Thyroid gland (tissue), 4 donors: Measurements from ENCODE around the gene PTPRR. TPM values are rescaled to one million over a fixed set of nuclear protein-coding genes. Genes with fewer than 3 reads are reported as not detected.

ENCODE experiments used
- DNase-seq, 2 donors: peaks; one replicate each; pipeline ENCODE4 v3.0.0-alpha.2; 2019
- H3K27ac ChIP-seq, 3 donors: fragments of 200-600 bp; sonication (generic); 1 replicate in 2 of 3; 2 replicates in 1 of 3; pipeline ENCODE4 v1.5.1; 2016 to 2019; ENCODE audit warnings: mild to moderate bottlenecking in 1 of 3, moderate library complexity in 1 of 3
- H3K27me3 ChIP-seq: fragments of 200-600 bp; sonication (generic); one replicate; pipeline ENCODE4 v1.5.1; 2019
- H3K36me3 ChIP-seq, 2 donors: fragments of 200-600 bp; sonication (generic); one replicate each; pipeline ENCODE4 v1.5.1; 2016 to 2019
- H3K4me1 ChIP-seq, 2 donors: fragments of 200-600 bp; sonication (generic); one replicate each; pipeline ENCODE4 v1.5.1; 2017 to 2019
- H3K4me3 ChIP-seq, 3 donors: fragments of 200-600 bp; sonication (generic); replicated peaks in 1 of 3; 1 replicate in 2 of 3; 2 replicates in 1 of 3; pipeline ENCODE4 v1.5.1; 2016; ENCODE audit warnings: mild to moderate bottlenecking in 1 of 3
- H3K9me3 ChIP-seq: fragments of 200-600 bp; sonication (generic); one replicate; pipeline ENCODE4 v1.5.1; 2017
- POLR2A ChIP-seq, 2 donors: fragments of 450-650 bp; IDR thresholded peaks; one replicate each; pipeline ENCODE4 v1.6.1; 2017; ENCODE audit warnings: antibody characterized with exemption in 2 of 2, mild to moderate bottlenecking in 2 of 2, moderate library complexity in 1 of 2
- WGBS, 2 donors: methylation state at CpG; one replicate each; pipeline ENCODE4 v1.1.5; 2017; 5-methylcytosine and 5-hydroxymethylcytosine counted together
- intact Hi-C: fragments of 100-400 bp; cut with DNase I; formaldehyde crosslinking; loops from one replicate; pipeline ENCODE4 v1.15.1; 2023
- total RNA-seq, 4 donors: library from RNA; depleted of rRNA; stranded (reverse); fragments of >200 nt; gene quantifications; one replicate each; pipeline ENCODE4 v1.2.3, GENCODE V29; 2016
- TF ChIP-seq, protein P1 (sequence below), 6 experiments: fragments of 200-600 bp in 3 of 6; fragments of 450-650 bp in 3 of 6; sonication (generic) in 3 of 6; IDR thresholded peaks; one replicate each; pipeline ENCODE4 v1.5.1; 2016 to 2019; ENCODE audit warnings: antibody characterized with exemption in 6 of 6, mild to moderate bottlenecking in 2 of 6, inconsistent platforms in 1 of 6, moderate library complexity in 1 of 6

Gene PTPRR, protein sequence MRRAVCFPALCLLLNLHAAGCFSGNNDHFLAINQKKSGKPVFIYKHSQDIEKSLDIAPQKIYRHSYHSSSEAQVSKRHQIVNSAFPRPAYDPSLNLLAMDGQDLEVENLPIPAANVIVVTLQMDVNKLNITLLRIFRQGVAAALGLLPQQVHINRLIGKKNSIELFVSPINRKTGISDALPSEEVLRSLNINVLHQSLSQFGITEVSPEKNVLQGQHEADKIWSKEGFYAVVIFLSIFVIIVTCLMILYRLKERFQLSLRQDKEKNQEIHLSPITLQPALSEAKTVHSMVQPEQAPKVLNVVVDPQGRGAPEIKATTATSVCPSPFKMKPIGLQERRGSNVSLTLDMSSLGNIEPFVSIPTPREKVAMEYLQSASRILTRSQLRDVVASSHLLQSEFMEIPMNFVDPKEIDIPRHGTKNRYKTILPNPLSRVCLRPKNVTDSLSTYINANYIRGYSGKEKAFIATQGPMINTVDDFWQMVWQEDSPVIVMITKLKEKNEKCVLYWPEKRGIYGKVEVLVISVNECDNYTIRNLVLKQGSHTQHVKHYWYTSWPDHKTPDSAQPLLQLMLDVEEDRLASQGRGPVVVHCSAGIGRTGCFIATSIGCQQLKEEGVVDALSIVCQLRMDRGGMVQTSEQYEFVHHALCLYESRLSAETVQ
- total RNA-seq: under 1 TPM in 3 of 4 donors, not detected in 1; 0.39 to 0.94 (median 0.67) TPM

DNA sequence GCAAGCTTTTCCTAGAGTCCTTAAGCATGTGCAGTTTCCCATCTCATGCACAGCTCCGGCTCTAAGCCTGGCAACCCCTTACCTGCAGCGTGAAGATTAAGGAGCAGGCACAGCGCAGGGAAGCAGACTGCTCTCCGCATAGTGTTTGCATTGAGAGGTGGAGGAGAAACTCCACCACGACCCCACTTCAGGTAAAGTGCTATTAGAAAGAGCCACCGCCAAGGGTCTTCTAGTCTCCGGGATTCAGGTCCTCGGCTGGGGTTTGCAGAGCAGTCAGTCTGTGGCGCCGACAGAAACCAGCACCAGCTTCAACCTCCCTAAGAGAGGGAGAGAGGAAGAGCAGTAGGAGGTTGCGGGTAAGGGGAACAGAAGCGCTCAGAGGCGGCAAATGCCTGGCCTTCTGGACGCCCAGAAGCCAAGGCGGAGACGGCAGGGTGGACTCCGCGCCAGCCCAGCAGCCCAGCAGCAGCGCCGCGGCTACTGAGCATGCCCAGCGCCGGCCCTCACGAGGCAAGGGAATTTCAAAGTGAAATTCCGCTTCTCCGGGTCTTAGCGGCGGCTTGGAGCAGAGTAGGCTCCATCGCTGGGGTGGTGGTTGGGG is at the start of gene PTPRR:
Gene PTPRR (minus strand): TSS at position 488 of the 601 bp plus-strand sequence. CDS start 348 bp downstream, at position 140.
- Histone ChIP-seq H3K36me3 (no peaks in the 10 kb centered on the region), H3K4me1 (no peaks in the 10 kb centered on the region), H3K4me3 (no peak within 1 kb of the TSS), H3K27me3 (no peaks in the 10 kb centered on the region), H3K9me3 (no peaks in the 10 kb centered on the region), H3K27ac (no peak within 1 kb of the TSS)
- WGBS, 2 donors: 1 to 2% methylated on average over 11 to 18 of the region's 29 CpGs
- peak; percentile 4 to 11 for DNase-seq
- TF ChIP-seq POLR2A (IDR thresholded peaks at IDR 0.05): no peak
- TF ChIP-seq, protein P1, sequence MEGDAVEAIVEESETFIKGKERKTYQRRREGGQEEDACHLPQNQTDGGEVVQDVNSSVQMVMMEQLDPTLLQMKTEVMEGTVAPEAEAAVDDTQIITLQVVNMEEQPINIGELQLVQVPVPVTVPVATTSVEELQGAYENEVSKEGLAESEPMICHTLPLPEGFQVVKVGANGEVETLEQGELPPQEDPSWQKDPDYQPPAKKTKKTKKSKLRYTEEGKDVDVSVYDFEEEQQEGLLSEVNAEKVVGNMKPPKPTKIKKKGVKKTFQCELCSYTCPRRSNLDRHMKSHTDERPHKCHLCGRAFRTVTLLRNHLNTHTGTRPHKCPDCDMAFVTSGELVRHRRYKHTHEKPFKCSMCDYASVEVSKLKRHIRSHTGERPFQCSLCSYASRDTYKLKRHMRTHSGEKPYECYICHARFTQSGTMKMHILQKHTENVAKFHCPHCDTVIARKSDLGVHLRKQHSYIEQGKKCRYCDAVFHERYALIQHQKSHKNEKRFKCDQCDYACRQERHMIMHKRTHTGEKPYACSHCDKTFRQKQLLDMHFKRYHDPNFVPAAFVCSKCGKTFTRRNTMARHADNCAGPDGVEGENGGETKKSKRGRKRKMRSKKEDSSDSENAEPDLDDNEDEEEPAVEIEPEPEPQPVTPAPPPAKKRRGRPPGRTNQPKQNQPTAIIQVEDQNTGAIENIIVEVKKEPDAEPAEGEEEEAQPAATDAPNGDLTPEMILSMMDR (IDR thresholded peaks at IDR 0.05): no peak
- intact Hi-C loops: no loop called here

DNA sequence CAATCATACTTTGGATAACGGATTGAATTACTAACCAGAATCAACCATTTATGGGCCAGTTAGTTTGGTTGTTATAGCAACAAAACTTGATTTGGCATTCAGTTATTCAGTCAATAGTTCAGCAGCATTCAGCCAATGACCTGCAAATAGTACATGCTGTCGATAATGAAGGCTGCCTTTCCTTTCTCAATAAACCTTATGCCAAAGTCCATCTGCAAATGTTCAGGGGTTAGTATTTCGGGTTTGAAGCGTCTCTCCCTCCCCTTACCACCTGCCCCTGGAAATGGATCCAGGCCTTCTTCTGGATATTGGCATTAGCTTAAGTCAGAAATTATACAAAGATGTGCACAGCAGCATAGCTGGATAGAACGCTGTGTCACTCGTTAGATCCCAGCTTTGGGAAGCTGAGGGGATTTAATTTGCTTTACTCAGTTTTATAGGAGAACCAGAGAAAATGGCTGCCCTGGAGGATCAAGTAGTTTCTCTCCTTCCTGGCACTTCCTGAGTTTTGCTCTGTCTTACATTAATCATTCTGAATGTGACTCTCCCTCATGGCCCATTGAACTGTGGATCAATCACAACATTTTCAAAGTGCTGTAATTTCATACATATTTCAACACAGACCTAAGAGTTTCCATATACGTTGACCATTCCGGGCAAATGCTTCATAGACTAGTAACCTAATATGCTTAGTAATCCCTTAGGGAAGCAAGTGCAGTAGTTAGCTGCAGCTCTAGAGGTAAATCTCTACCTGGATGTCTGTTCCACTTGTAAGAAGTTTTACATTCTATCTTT is 46.7 kb upstream of the PTPRR start:
- WGBS, 2 donors: 91 to 93% methylated on average over 8 of the region's 8 CpGs
- H3K9me3 ChIP-seq: no peaks in the 10 kb centered on the region
- no peak for TF ChIP-seq POLR2A (IDR thresholded peaks at IDR 0.05)
- TF ChIP-seq, protein P1 (IDR thresholded peaks at IDR 0.05): no peak
- DNase-seq: no peak
- H3K4me1 ChIP-seq: peaks cover 0 to 3% of the 10 kb centered on the region in 2 donors
- intact Hi-C loops: no loop called here
- no peaks in the 10 kb centered on the region for H3K36me3 ChIP-seq
- no peaks in the 10 kb centered on the region for H3K27me3 ChIP-seq
- no peak overlapping the region for H3K27ac ChIP-seq
- no peak overlapping the region for H3K4me3 ChIP-seq

DNA sequence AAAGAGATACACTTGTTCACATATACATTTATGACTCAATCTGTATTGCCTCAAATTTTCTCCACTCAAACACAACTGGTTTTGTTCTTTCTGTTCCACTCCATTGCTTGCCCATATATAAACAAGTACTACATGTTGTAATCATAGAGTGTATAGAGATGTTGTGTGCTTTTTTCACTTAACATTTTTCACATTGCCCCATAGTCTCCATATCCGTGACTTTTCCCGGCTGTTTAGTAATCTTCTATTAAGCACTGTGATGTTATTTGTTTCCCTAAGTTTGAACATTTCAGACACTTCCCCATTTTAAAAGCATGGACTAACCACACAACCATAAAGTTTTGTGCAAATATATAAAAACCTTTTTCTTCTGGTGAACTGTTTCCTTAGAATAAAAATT is 45.5 kb upstream of the PTPRR start:
- no peaks in the 10 kb centered on the region for H3K27me3 ChIP-seq
- WGBS, 2 donors: 39 to 42% methylated on average over 2 of the region's 2 CpGs
- H3K4me3 ChIP-seq: no peak overlapping the region
- no peaks in the 10 kb centered on the region for H3K36me3 ChIP-seq
- no peaks in the 10 kb centered on the region for H3K9me3 ChIP-seq
- DNase-seq: no peak
- H3K4me1 ChIP-seq: peaks cover 0 to 3% of the 10 kb centered on the region in 2 donors
- intact Hi-C loops: no loop called here
- no peak for TF ChIP-seq POLR2A (IDR thresholded peaks at IDR 0.05)
- TF ChIP-seq, protein P1 (IDR thresholded peaks at IDR 0.05): no peak
- no peak overlapping the region for H3K27ac ChIP-seq

DNA sequence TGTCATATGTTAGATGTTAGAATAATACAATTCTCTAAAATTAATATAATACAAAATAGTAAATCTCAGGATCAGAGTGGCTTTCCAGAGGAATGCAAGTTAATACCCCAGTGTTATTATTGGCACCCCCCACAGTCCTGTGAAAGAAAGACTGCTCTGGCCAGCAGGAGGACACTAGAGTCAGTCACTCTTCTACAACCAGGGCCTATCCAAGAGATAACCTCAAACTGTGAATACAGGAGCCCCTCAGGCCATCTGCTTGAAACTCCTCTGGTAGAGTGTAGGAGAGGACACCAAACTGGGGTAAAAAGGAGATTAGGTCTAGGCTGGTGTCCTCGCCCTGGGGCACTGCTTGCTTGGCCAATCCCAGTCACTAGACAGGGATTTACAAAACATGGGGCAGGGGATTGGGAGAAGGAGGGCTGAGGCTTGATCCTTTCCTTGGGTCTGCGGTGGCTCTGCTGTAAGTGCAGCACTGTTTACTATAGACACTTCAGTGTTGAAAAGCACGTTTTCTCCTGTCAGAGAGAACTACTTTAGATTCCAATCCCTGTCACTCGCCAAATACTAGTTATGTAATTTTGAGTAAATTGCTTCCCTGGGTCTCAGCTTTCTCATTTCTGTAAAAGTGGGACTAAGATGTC is 44.5 kb upstream of the PTPRR start:
- Histone ChIP-seq H3K27me3 (no peaks in the 10 kb centered on the region), H3K4me1 (peaks cover 0 to 3% of the 10 kb centered on the region in 2 donors), H3K4me3 (no peak overlapping the region), H3K27ac (no peak overlapping the region), H3K36me3 (no peaks in the 10 kb centered on the region), H3K9me3 (no peaks in the 10 kb centered on the region)
- DNase-seq: no peak
- intact Hi-C loops: no loop called here
- TF ChIP-seq POLR2A (IDR thresholded peaks at IDR 0.05): no peak
- TF ChIP-seq, protein P1 (IDR thresholded peaks at IDR 0.05): no peak
- 44 to 47% methylated on average over 4 of the region's 4 CpGs for WGBS, 2 donors
